KMS-11 (cell line): ENCODE measurements around the gene PEAK3.
"Not testable (repeated sequence)": the region's sequence is repeated elsewhere in the genome, so short reads cannot be mapped to it uniquely, and the experiment has no call there.

Experiments
- H2AFZ ChIP-seq: fragments of 200-600 bp; sonication (generic); 2 replicates; pipeline ENCODE4 v1.6.1; 2016; ENCODE audit warnings: antibody characterized with exemption, mixed run types, low read depth
- H3K27ac ChIP-seq: fragments of 200-600 bp; sonication (generic); 2 replicates; pipeline ENCODE4 v1.6.1; 2016; ENCODE audit warnings: mild to moderate bottlenecking, mixed run types
- H3K27me3 ChIP-seq: fragments of 200-600 bp; sonication (generic); 2 replicates; pipeline ENCODE4 v1.6.1; 2017; ENCODE audit warnings: mild to moderate bottlenecking, low read depth, mixed run types, moderate library complexity; ENCODE audit not compliant: insufficient read depth
- H3K36me3 ChIP-seq: fragments of 200-600 bp; sonication (generic); 2 replicates; pipeline ENCODE4 v1.6.1; 2017; ENCODE audit warnings: mild to moderate bottlenecking, mixed run types; ENCODE audit not compliant: insufficient read depth
- H3K4me1 ChIP-seq: fragments of 200-600 bp; sonication (generic); 2 replicates; pipeline ENCODE4 v1.6.1; 2016; ENCODE audit warnings: mild to moderate bottlenecking, low read depth, mixed run types; ENCODE audit not compliant: poor library complexity, severe bottlenecking
- H3K4me2 ChIP-seq: fragments of 200-600 bp; sonication (generic); 2 replicates; pipeline ENCODE4 v1.7.0; 2016; ENCODE audit warnings: mild to moderate bottlenecking, mixed run types
- H3K4me3 ChIP-seq: fragments of 200-600 bp; sonication (generic); IDR thresholded peaks from 2 replicates; pipeline ENCODE4 v1.6.1; 2017; ENCODE audit warnings: low read depth, low read length, mixed read lengths; ENCODE audit not compliant: insufficient read depth
- H3K79me2 ChIP-seq: fragments of 200-600 bp; sonication (generic); 2 replicates; pipeline ENCODE4 v1.6.1; 2016; ENCODE audit warnings: low read depth, mixed run types; ENCODE audit not compliant: insufficient read depth
- H3K9ac ChIP-seq: fragments of 200-600 bp; sonication (generic); 2 replicates; pipeline ENCODE4 v1.6.1; 2016; ENCODE audit warnings: mild to moderate bottlenecking, mixed run types
- H4K20me1 ChIP-seq: fragments of 200-600 bp; sonication (generic); 2 replicates; pipeline ENCODE4 v1.6.1; 2016; ENCODE audit warnings: mild to moderate bottlenecking, mixed run types; ENCODE audit not compliant: insufficient read depth
- TF ChIP-seq, protein P1 (sequence below): fragments of 200-600 bp; sonication (generic); conservative IDR thresholded peaks from 2 replicates; pipeline ENCODE4 v1.6.1; 2017; ENCODE audit warnings: low read depth, mild to moderate bottlenecking, antibody characterized with exemption, low read length, moderate library complexity, mixed read lengths

PEAK3 gene

DNA sequence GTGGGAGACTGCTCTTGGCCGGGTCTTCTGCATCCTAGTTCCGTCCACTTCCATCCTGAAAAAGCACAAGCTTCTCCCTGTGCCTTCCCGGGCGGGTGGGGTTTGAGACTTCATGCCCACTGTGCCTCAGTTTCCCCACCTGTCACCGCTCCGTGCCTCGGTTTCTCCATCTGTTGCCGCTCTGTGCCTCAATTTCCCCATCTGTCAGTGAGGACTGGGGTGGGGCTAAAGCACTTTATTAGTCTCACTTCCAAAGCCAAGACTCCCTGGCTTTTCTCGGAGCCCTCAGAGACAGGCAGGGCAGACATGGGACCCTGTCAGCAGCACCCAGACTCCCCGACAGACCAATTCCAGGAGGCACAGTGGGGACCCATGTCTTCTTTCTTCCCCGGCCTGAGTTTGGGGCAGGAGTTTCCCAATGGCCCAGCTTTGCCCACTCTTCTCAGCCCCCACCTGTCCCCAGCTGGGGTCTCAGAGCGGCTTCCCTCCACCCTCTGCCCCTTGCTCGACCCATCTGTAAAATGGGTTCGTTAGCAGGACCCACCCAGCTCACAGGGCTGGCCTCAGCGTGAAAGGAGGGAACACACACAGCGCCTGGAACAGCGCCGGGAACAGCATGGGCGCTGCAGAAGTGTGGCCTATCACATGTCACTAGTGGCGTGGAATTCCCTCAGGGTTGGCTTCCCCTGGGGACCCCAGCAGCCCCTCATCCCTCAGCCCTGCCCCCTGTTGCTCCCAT is 4.6 kb upstream of the PEAK3 start:
- H3K4me2 ChIP-seq, result no peak overlapping the region
- no peak overlapping the region for H3K4me3 ChIP-seq
- no peaks in the 10 kb centered on the region for H3K27me3 ChIP-seq
- no peaks in the 10 kb centered on the region for H4K20me1 ChIP-seq
- TF ChIP-seq, protein P1, sequence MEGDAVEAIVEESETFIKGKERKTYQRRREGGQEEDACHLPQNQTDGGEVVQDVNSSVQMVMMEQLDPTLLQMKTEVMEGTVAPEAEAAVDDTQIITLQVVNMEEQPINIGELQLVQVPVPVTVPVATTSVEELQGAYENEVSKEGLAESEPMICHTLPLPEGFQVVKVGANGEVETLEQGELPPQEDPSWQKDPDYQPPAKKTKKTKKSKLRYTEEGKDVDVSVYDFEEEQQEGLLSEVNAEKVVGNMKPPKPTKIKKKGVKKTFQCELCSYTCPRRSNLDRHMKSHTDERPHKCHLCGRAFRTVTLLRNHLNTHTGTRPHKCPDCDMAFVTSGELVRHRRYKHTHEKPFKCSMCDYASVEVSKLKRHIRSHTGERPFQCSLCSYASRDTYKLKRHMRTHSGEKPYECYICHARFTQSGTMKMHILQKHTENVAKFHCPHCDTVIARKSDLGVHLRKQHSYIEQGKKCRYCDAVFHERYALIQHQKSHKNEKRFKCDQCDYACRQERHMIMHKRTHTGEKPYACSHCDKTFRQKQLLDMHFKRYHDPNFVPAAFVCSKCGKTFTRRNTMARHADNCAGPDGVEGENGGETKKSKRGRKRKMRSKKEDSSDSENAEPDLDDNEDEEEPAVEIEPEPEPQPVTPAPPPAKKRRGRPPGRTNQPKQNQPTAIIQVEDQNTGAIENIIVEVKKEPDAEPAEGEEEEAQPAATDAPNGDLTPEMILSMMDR, result no peak
- H3K9ac ChIP-seq, result no peak overlapping the region
- H3K36me3 ChIP-seq, result no peaks in the 10 kb centered on the region
- no peaks in the 10 kb centered on the region for H3K79me2 ChIP-seq
- H3K4me1 ChIP-seq, result peaks cover 7% of the 10 kb centered on the region
- H3K27ac ChIP-seq, result no peak overlapping the region
- no peak overlapping the region for H2AFZ ChIP-seq

DNA sequence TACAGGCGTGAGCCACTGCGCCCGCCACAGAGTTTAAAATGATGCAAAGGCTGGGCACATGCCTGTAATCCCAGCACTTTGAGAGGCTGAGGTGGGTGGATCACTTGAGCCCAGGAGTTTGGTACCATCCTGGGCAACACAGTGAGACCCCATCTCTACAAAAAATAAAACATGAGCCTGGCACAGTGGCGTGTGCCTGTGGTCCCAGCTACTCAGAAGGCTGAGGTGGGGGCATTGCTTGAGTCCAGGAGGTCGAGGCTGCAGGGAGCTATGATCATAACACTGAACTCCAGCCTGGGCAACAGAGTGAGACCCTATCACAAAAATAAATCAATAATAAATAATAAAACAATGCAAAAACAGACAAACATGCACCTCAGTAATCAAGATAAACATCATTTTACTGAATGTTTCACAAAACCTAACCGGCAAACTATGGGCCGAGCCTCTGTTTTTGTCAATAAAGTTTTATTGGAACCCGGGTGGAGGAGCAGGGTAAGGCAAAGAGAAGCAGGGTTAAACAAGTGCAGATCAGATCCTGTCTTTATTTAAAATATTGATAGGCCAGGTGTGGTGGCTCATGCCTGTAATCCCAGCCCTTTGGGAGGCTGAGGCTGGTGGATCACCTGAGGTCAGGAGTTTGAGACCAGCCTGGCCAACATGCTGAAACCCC is 2.0 kb upstream of the PEAK3 start:
- Histone ChIP-seq H3K36me3 (no peaks in the 10 kb centered on the region), H3K4me2 (no peak overlapping the region), H3K79me2 (no peaks in the 10 kb centered on the region), H3K4me1 (no peaks in the 10 kb centered on the region), H2AFZ (no peak overlapping the region), H3K27ac (no peak overlapping the region), H4K20me1 (no peaks in the 10 kb centered on the region), H3K9ac (no peak overlapping the region), H3K4me3 (no peak overlapping the region), H3K27me3 (no peaks in the 10 kb centered on the region)
- TF ChIP-seq, protein P1, result no peak

DNA sequence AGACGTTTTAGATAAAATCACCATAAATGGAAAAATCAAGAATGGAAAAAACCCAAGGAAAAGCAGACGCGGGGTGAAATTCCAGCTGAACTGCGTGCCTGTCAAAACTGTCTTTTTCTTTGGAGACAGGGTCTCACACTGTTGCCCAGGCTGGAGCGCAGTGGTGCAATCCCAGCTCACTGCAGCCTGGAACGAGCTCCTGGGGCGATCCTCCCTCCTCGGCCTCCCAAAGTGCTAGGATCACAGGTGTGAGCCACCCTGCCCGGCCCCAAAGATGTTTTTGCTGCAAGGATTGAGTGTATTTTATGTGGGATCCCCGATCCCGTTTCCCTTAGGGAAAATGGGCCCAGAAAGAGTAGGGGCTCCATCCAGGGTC is 875 bp upstream of the PEAK3 start:
- Histone ChIP-seq H3K4me2 (no peak overlapping the region), H3K36me3 (no peaks in the 10 kb centered on the region), H3K27me3 (no peaks in the 10 kb centered on the region), H3K79me2 (no peaks in the 10 kb centered on the region), H3K4me3 (no peak overlapping the region), H4K20me1 (no peaks in the 10 kb centered on the region), H3K4me1 (no peaks in the 10 kb centered on the region), H2AFZ (no peak overlapping the region), H3K9ac (no peak overlapping the region), H3K27ac (no peak overlapping the region)
- TF ChIP-seq, protein P1, result no peak

DNA sequence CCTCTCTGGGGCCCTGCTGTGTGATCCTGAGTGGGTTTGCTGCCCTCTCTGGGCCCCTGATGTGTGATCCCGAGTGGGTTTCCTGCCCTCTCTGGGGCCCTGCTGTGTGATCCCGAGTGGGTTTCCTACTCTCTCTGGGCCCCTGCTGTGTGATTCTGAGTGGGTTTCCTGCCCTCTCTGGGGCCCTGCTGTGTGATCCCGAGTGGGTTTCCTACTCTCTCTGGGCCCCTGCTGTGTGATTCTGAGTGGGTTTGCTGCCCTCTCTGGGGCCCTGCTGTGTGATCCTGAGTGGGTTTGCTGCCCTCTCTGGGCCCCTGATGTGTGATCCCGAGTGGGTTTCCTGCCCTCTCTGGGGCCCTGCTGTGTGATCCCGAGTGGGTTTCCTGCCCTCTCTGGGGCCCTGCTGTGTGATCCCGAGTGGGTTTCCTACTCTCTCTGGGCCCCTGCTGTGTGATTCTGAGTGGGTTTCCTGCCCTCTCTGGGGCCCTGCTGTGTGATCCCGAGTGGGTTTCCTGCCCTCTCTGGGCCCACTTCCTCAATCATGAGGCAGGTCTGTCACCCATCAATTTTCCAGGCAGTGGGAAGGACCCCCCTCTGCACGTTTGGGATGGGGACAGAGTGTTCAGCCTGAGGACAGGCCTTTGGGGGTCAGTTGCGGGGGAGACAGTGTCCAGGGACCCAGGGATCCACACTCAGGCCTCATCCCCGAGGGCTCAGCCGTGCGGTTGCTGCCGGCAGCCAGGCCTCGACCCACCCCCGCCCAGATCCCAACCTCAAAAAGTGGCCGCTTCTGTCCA is 512 bp downstream of the PEAK3 start:
- H3K36me3 ChIP-seq, H3K4me2 ChIP-seq, H4K20me1 ChIP-seq, H3K9ac ChIP-seq, H3K4me3 ChIP-seq, H3K79me2 ChIP-seq, H3K4me1 ChIP-seq, H2AFZ ChIP-seq, H3K27ac ChIP-seq, H3K27me3 ChIP-seq: not testable (repeated sequence)
